ENCODE measurements around the gene GASK1B.

- TF ChIP-seq, protein P1, sequence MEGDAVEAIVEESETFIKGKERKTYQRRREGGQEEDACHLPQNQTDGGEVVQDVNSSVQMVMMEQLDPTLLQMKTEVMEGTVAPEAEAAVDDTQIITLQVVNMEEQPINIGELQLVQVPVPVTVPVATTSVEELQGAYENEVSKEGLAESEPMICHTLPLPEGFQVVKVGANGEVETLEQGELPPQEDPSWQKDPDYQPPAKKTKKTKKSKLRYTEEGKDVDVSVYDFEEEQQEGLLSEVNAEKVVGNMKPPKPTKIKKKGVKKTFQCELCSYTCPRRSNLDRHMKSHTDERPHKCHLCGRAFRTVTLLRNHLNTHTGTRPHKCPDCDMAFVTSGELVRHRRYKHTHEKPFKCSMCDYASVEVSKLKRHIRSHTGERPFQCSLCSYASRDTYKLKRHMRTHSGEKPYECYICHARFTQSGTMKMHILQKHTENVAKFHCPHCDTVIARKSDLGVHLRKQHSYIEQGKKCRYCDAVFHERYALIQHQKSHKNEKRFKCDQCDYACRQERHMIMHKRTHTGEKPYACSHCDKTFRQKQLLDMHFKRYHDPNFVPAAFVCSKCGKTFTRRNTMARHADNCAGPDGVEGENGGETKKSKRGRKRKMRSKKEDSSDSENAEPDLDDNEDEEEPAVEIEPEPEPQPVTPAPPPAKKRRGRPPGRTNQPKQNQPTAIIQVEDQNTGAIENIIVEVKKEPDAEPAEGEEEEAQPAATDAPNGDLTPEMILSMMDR (IDR thresholded peaks at IDR 0.05 in 4 of 5, conservative IDR thresholded peaks at IDR 0.05 in 1 of 5): no peak
- TF ChIP-seq POLR2A (IDR thresholded peaks at IDR 0.05): no peak
Measured at GRCh38 chr4:158139086-158139485, 33.7 kb downstream of the GASK1B start.

Data from gastrocnemius medialis (tissue), 4 donors.